Measurements from ENCODE around the gene SLC44A2.

The SLC44A2 gene

GRCh38 chr19:10683582-10683981 lies 58.2 kb downstream of the SLC44A2 start:
- no peak for DNase-seq

DNA sequence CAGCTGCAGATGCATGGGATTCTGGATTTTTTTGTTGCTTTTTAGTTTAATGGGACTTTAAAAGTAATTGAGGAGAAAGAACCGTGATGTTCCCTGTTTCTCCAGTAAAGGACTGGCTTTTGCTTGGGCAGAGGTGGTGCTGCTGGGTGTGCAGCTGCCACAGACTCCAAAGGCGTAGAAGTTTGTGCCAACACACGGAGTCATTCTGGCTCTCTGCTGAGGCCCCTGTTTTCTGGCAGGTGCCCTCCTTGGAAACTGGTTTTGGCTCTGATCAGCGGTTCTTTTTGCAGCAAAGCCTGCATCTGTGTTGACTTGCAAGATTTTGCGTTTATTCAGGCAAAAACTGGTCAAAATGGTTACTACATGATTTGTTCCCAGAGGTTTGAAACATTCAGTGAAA lies 59.9 kb downstream of the SLC44A2 start:
- DNase-seq = no peak

DNA sequence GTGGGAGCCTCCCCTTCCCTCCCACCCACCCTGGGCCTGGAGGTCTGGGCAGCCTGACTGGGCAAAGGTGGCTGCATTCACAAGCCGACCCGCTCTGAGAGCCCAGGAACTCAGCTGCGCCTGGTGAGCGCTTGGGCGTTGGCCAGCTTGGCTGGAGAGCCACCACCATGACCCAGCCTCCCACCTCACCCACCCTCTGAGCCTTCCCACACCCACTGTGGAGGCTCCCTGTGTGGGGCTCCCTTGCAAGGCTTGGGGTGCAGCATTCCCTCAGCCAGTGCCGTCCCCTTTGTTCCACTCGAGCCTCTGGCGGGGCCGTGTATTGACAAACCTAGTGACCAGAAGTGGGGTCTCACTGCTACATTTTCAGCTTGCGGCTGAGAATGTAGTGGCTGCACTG lies 60.8 kb downstream of the SLC44A2 start:
- DNase-seq = no peak

DNA sequence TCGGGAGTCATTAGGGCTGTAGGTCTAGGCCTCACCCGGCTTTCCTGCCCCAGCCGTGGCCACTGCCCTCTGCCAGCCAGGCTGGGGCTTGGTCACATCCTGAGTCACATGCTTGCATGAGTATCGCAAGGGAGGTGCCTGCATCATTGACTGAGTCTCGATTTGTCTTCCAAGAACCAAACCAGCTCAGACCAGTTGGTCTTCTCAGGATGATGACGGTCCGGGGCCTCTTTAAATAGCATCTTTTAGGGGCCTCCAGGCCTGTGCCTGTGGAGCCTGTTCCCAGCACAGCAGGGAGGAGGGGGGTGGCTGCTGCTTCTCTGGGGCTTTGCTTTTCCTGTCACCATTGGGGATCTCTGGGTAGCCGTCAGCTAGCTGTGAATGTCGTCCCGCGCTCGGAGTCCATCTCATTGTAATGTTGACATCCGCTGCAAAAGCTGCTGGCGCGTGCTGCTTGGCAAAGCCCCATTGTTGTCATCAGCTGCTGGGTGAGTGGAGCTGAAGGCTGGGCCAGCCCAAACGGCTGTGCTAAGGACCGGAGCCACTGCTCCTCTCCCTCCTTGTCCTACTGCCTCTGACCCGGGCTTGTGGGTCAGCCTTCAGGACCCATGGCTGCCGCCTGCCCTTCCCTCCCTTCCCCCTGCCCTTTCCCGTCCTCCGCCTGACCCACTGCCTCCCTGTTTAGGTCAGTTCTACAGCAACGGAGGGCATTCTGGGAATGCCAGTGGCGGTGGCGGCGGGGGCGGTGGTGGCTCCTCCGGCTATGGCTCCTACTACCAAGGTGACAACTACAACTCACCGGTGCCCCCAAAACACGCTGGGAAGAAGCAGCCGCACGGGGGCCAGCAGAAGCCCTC lies 61.5 kb downstream of the SLC44A2 start:
- DNase-seq = no peak

DNA sequence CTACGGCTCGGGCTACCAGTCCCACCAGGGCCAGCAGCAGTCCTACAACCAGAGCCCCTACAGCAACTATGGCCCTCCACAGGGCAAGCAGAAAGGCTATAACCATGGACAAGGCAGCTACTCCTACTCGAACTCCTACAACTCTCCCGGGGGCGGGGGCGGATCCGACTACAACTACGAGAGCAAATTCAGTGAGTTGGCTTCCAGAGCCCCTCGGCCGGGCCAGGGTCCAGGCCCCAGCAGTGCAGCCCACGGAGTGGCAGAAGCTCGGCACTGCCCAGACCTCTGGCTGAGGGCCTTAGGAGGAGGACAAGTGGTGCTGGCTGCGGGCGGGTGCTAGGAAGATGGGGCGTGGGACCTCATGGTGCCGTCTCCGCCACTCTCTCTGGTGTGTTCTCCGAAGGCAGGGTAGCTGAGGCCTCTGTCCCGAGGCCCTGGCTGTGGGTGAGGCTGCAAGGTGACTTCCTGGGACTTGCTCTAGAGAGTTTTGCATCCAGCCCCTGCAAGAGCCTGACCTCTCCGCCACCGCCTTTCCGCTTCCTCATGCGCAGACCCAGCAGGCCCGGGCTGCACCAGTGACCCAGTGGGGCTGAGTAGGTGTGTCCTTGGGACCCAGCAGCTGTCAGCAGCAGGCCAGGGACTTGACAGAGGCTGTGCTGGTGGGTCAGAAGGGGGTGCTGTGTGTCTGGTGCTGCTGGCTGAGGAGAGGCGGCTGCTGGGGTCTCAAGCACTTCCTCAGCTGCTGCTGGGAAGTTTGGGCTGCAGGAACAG lies 62.4 kb downstream of the SLC44A2 start:
- no peak for DNase-seq

DNA sequence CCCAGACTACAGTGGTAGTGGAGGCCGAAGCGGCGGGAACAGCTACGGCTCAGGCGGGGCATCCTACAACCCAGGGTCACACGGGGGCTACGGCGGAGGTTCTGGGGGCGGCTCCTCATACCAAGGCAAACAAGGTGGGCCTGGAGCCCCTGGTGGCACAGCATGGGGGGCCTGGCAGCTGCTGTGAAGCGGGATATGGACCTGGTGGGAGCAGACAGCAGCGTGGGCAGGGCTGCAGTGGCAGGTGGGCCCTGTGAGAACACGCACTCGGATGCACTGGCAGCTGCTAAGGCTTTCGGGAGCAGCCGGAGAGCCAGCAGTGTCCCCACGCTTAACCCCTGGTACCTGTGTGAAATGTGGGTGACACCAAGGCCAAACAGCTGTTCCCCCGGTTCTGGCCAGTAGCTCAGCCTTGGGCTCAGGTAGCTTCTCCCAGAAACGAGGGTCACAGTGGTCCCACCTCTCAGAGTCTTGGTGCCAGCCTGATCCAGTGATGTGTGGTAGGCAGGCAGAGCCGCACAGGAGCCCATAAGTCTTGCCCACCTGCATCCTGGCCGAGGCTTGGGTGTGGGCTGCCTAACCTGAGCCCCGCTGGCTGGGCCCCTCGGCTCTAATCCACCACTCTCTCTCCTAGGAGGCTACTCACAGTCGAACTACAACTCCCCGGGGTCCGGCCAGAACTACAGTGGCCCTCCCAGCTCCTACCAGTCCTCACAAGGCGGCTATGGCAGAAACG lies 63.4 kb downstream of the SLC44A2 start:
- no peak for DNase-seq

- no peak for DNase-seq
Observed at GRCh38 chr19:10690341-10690781, 65.0 kb downstream of the SLC44A2 start.

DNA sequence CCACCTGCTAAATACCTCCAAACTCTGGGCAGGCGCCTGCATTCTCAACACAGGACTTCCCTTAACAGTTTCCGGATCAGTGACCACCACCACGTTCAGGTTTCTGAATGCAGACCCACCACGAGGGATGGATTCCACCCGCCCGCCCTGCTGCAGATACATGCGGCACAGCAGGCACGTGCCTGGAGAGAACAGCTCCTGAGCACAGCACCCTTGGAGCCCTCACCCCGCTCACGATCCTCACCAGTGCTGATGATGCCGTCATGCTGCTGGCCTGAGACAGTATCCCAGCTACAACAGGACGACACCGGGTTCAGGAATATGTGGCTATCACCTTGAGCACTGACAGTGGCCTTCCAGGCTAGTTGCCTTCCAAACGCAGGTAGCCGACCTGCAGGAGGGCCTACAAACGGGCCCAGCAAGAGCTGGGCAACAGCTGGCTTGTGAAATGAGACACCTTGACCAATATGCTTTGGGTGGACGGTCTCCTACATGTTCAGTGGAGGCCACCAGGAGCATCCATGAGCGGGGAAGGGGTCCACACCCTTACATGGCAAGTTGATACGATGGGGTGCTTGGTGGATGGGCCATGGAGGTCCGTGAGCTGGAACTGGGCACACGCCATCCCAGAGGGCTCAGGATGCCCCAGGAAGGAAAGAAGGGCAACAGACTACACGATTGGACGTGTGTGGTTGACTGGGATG lies 66.0 kb downstream of the SLC44A2 start:
- no peak for DNase-seq

GRCh38 chr19:10691883-10692282 lies 66.5 kb downstream of the SLC44A2 start:
- DNase-seq = no peak

DNA sequence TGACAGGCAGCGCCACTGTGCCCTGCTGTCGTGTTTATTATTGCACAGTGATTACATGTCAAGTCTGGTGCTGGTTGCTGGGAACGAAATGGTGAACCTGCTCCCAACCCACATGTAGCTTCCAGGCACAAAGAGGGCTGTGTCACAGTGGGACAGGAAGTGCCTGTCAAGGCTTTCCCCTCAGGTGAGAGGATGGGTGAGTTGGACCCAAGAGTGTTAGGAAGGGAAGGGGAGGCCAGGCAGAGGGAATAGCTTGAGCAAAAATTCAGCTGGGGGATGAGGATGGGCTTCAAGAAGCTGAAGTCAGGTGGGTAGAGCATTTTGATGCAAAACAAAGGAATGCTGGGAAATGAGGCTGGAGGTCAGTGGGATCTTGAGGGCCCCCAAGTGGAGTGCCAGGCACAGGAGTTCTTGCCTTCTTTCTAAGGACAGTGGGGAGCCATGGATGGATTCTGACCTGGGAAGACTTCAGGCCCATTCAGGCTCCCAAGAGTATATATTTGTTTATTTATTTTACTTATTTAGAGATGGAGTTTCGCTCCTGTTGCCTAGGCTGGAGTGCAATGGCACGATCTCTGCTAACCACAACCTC lies 67.4 kb downstream of the SLC44A2 start:
- DNase-seq = no peak

All from femur (tissue), 1 donor.